SK-N-SH (cell line): ENCODE measurements around the gene WDR93. TPM values are rescaled to one million over a fixed set of nuclear protein-coding genes. Genes with fewer than 3 reads are reported as not detected.
A peak's percentile ranks its signal among the peaks of the same experiment; 100 is the strongest.

Experiments used
- CTCF ChIA-PET: fragments of 300-600, 350-600 bp; formaldehyde crosslinking; extraction: SDS; loops from one replicate; lab custom pipeline; 2021; lab: Yijun Ruan, JAX
- POLR2A ChIA-PET: fragments of 350-600 bp; sonication (Branson Sonifier 250); formaldehyde crosslinking; extraction: SDS; loops from one replicate; lab custom pipeline; 2020; ENCODE audit warnings: antibody characterized with exemption, inconsistent platforms; lab: Yijun Ruan, JAX
- DNase-seq: peaks from one replicate; pipeline ENCODE4 v3.0.0; 2012
- H2AFZ ChIP-seq: fragments of 200-600 bp; sonication (generic); 2 replicates; pipeline ENCODE4 v1.8.1; 2016; ENCODE audit warnings: antibody characterized with exemption, mild to moderate bottlenecking, low read depth
- H3F3A ChIP-seq: fragments of 200-600 bp; sonication (generic); replicated peaks from 2 replicates; pipeline ENCODE3; 2016; ENCODE audit warnings: antibody characterized with exemption, mild to moderate bottlenecking; ENCODE audit not compliant: insufficient read depth
- H3K27ac ChIP-seq, 2 experiments: fragments of 200-500 bp in 1 of 2; fragments of 200-600 bp in 1 of 2; sonication (Bioruptor generic) in 1 of 2; sonication (generic), shearing (Covaris generic) in 1 of 2; 2 replicates each; pipeline versions ENCODE4 v1.5.1 to v1.6.1; 2014 to 2016; ENCODE audit warnings: low read depth in 2 of 2, inconsistent platforms in 1 of 2, low read length in 1 of 2, mild to moderate bottlenecking in 1 of 2, mixed read lengths in 1 of 2
- H3K27me3 ChIP-seq: fragments of 200-600 bp; sonication (generic), shearing (Covaris generic); 2 replicates; pipeline ENCODE4 v1.6.1; 2016; ENCODE audit warnings: mixed run types; ENCODE audit not compliant: insufficient read depth
- H3K36me3 ChIP-seq, 2 experiments: fragments of 200-500 bp in 1 of 2; fragments of 200-600 bp in 1 of 2; sonication (Bioruptor generic) in 1 of 2; sonication (generic) in 1 of 2; replicated peaks in 1 of 2; 2 replicates each; pipeline versions ENCODE3 to v1.5.1; 2014 to 2016; ENCODE audit warnings: low read length in 1 of 2, mild to moderate bottlenecking in 1 of 2; ENCODE audit not compliant: insufficient read depth in 2 of 2, control insufficient read depth in 1 of 2
- H3K4me1 ChIP-seq, 2 experiments: fragments of 200-500 bp in 1 of 2; fragments of 200-600 bp in 1 of 2; sonication (Bioruptor generic) in 1 of 2; sonication (generic), shearing (Covaris generic) in 1 of 2; 2 replicates each; pipeline versions ENCODE4 v1.5.1 to v1.6.1; 2014 to 2016; ENCODE audit warnings: low read depth in 1 of 2, low read length in 1 of 2, mixed run types in 1 of 2; ENCODE audit not compliant: insufficient read depth in 2 of 2, control insufficient read depth in 1 of 2
- H3K4me2 ChIP-seq: fragments of 200-600 bp; sonication (generic), shearing (Covaris generic); 2 replicates; pipeline ENCODE4 v1.6.1; 2017; ENCODE audit warnings: mixed run types
- H3K4me3 ChIP-seq, 2 experiments: fragments of 200-500 bp in 1 of 2; fragments of 200-600 bp in 1 of 2; sonication (Bioruptor generic) in 1 of 2; sonication (generic), shearing (Covaris generic) in 1 of 2; 2 replicates each; pipeline versions ENCODE4 v1.5.1 to v1.8.1; 2014 to 2016; ENCODE audit warnings: low read depth in 2 of 2, inconsistent platforms in 1 of 2, low read length in 1 of 2, mild to moderate bottlenecking in 1 of 2, mixed read lengths in 1 of 2, moderate library complexity in 1 of 2
- H3K79me2 ChIP-seq: fragments of 200-600 bp; sonication (generic); 2 replicates; pipeline ENCODE4 v1.8.1; 2017; ENCODE audit warnings: mild to moderate bottlenecking; ENCODE audit not compliant: insufficient read depth
- H3K9ac ChIP-seq: fragments of 200-600 bp; sonication (generic); 2 replicates; pipeline ENCODE4 v1.6.1; 2017; ENCODE audit warnings: mixed run types
- H3K9me2 ChIP-seq: fragments of 200-600 bp; sonication (generic); 2 replicates; pipeline ENCODE4 v1.6.1; 2017; ENCODE audit warnings: mixed run types
- H3K9me3 ChIP-seq: fragments of 200-600 bp; sonication (generic); 2 replicates; pipeline ENCODE4 v1.6.1; 2017; ENCODE audit warnings: mixed run types, mild to moderate bottlenecking, moderate library complexity
- H4K20me1 ChIP-seq: fragments of 200-600 bp; sonication (generic); 2 replicates; pipeline ENCODE4 v1.6.1; 2017; ENCODE audit warnings: mild to moderate bottlenecking, mixed run types; ENCODE audit not compliant: insufficient read depth
- ELF1 ChIP-seq: IDR thresholded peaks from 2 replicates; pipeline ENCODE4 v1.4.0; 2012
- EZH2phosphoT487 ChIP-seq: fragments of 200-600 bp; sonication (generic); IDR thresholded peaks from 2 replicates; pipeline ENCODE4 v1.6.1; 2017; ENCODE audit warnings: low read depth, mixed run types, mild to moderate bottlenecking, antibody characterized with exemption, moderate library complexity, borderline replicate concordance
- FOXM1 ChIP-seq: IDR thresholded peaks from 2 replicates; pipeline ENCODE4 v1.4.0; 2012; ENCODE audit warnings: low read depth, mild to moderate bottlenecking
- GATA2 ChIP-seq: sonication (generic); formaldehyde crosslinking; IDR thresholded peaks from 2 replicates; pipeline ENCODE4 v1.5.0; 2020; ENCODE audit warnings: mild to moderate bottlenecking, missing genetic modification reagents
- MAX ChIP-seq: IDR thresholded peaks from 2 replicates; pipeline ENCODE4 v1.4.0; 2012; ENCODE audit warnings: low read depth
- MEF2A ChIP-seq: IDR thresholded peaks from 2 replicates; pipeline ENCODE4 v1.4.0; 2012; ENCODE audit warnings: low read depth, borderline replicate concordance
- MXI1 ChIP-seq: IDR thresholded peaks from 2 replicates; pipeline ENCODE4 v1.6.1; 2012; ENCODE audit warnings: mild to moderate bottlenecking, low read depth, low read length, improper control_type of control experiment
- NRF1 ChIP-seq: IDR thresholded peaks from 2 replicates; pipeline ENCODE4 v1.6.1; 2012; ENCODE audit warnings: low read depth, mild to moderate bottlenecking, low read length
- POLR2AphosphoS5 ChIP-seq: IDR thresholded peaks from 2 replicates; pipeline ENCODE4 v1.6.1; 2012; ENCODE audit warnings: low read depth, low read length
- SIN3A ChIP-seq: IDR thresholded peaks from 2 replicates; pipeline ENCODE4 v1.6.1; 2012; ENCODE audit warnings: low read depth, mild to moderate bottlenecking, low read length, moderate library complexity, borderline replicate concordance
- TAF1 ChIP-seq: IDR thresholded peaks from 2 replicates; pipeline ENCODE4 v1.6.1; 2012; ENCODE audit warnings: low read depth, mild to moderate bottlenecking, low read length, moderate library complexity, borderline replicate concordance
- TEAD4 ChIP-seq: IDR thresholded peaks from 2 replicates; pipeline ENCODE4 v1.4.0; 2012; ENCODE audit warnings: mild to moderate bottlenecking, borderline replicate concordance; ENCODE audit not compliant: insufficient read depth
- WGBS: methylation state at CpG from one replicate; pipeline ENCODE4 v1.1.6; 2017; ENCODE audit warnings: low lambda C conversion rate; 5-methylcytosine and 5-hydroxymethylcytosine counted together
- polyA plus RNA-seq, 3 experiments: library from polyadenylated mRNA; depleted of rRNA; stranded (reverse); fragments of >200 nt; gene quantifications; 2 replicates each; pipeline ENCODE4 v1.2.3, GENCODE V29; 2012
- TF ChIP-seq, protein P1 (sequence below): fragments of 150-350 bp; IDR thresholded peaks from 2 replicates; pipeline ENCODE4 v1.6.1; 2016; ENCODE audit warnings: mild to moderate bottlenecking, low read depth, low read length
- TF ChIP-seq, protein P2 (sequence below): IDR thresholded peaks from 2 replicates; pipeline ENCODE4; 2012
- TF ChIP-seq, protein P3 (sequence below): IDR thresholded peaks from 2 replicates; pipeline ENCODE4 v1.4.0; 2012; ENCODE audit warnings: low read depth, borderline replicate concordance
- TF ChIP-seq, protein P4 (sequence below): fragments of 150-350 bp; IDR thresholded peaks from 2 replicates; pipeline ENCODE4 v1.6.1; 2017; ENCODE audit warnings: antibody characterized with exemption, low read length, low read depth, borderline replicate concordance
- TF ChIP-seq, protein P5 (sequence below): IDR thresholded peaks from 2 replicates; pipeline ENCODE4 v1.6.1; 2012; ENCODE audit warnings: mild to moderate bottlenecking, low read depth, low read length, moderate library complexity

WDR93 gene
- polyA plus RNA-seq, 1 of the 3 experiments (the other 2 are of a cell fraction), result 0.35 TPM

- Histone ChIP-seq H3K4me2 (0 out of 2 replicates have a peak overlapping the region, but pooled peaks have one; percentile 1), H3F3A (peaks cover 9% of the 10 kb centered on the region), H3K9ac (no peak overlapping the region), H3K27me3 (no peaks in the 10 kb centered on the region), H3K4me1 (peaks cover 0 to 5% of the 10 kb centered on the region in 2 experiments; a peak in 1 of 4 replicates), H3K79me2 (no peaks in the 10 kb centered on the region), H3K9me2 (no peaks in the 10 kb centered on the region), H4K20me1 (no peaks in the 10 kb centered on the region), H2AFZ (no peak overlapping the region), H3K9me3 (no peaks in the 10 kb centered on the region), H3K4me3 (no peak overlapping the region), H3K27ac (no peak overlapping the region), H3K36me3 (peaks cover 7 to 15% of the 10 kb centered on the region in 2 experiments)
- CTCF ChIA-PET, result interaction anchor here (1.2 to 1.8 kb wide), 3 partner anchors 7 to 323 kb away, joined by 3 to 7 read pairs (median 5); no protein-coding TSS in a partner anchor
- POLR2A ChIA-PET, result no interaction called here
- TF ChIP-seq MAX (no peak), POLR2AphosphoS5 (no peak), TAF1 (no peak)
- TF ChIP-seq, protein P1, sequence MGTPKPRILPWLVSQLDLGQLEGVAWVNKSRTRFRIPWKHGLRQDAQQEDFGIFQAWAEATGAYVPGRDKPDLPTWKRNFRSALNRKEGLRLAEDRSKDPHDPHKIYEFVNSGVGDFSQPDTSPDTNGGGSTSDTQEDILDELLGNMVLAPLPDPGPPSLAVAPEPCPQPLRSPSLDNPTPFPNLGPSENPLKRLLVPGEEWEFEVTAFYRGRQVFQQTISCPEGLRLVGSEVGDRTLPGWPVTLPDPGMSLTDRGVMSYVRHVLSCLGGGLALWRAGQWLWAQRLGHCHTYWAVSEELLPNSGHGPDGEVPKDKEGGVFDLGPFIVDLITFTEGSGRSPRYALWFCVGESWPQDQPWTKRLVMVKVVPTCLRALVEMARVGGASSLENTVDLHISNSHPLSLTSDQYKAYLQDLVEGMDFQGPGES, result no peak
- WGBS, result 67% methylated on average over 5 of the region's 5 CpGs
- no peak for DNase-seq
These were observed 10.2 kb upstream of the WDR93 start for GRCh38 chr15:89680282-89680873.

DNA sequence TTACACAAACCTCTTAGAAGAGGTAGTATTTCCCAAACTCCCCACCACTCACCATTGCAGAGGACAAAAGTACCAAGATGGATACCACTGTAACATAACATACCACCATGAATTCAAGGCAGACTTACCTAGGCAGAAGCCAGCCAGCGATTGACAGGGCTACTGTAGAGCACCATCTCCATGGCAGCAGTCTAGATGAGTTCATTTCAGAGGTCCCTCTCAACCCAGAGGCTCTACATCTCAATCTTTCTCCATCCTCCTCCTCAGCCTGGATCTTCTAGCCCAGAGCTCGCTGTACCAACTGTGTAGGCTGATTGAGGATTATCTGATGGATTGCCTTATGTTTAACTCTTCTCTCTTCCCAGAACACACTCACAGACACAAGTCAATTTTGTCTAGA lies 9.5 kb upstream of the WDR93 start:
- 78% methylated on average over 2 of the region's 2 CpGs for WGBS
- ChIA-PET CTCF (interaction anchor here (1.2 to 1.4 kb wide), 2 partner anchors 8 to 324 kb away, joined by 3 to 7 read pairs; no protein-coding TSS in a partner anchor), POLR2A (no interaction called here)
- no peak for DNase-seq
- Histone ChIP-seq H3K27ac (no peak overlapping the region), H3K36me3 (peaks cover 10 to 15% of the 10 kb centered on the region in 2 experiments), H3K27me3 (no peaks in the 10 kb centered on the region), H3K4me2 (no peak overlapping the region), H3K4me1 (peaks cover 0 to 5% of the 10 kb centered on the region in 2 experiments; a peak in 1 of 4 replicates), H2AFZ (no peak overlapping the region), H3K4me3 (no peak overlapping the region), H3K79me2 (no peaks in the 10 kb centered on the region), H4K20me1 (no peaks in the 10 kb centered on the region), H3F3A (peaks cover 9% of the 10 kb centered on the region), H3K9ac (no peak overlapping the region), H3K9me2 (no peaks in the 10 kb centered on the region), H3K9me3 (no peaks in the 10 kb centered on the region)
- TF ChIP-seq MAX (no peak), MXI1 (no peak), SIN3A (no peak), GATA2 (no peak), FOXM1 (no peak), NRF1 (no peak), TAF1 (no peak), ELF1 (no peak), TEAD4 (no peak), EZH2phosphoT487 (no peak), MEF2A (no peak)
- TF ChIP-seq, protein P2, sequence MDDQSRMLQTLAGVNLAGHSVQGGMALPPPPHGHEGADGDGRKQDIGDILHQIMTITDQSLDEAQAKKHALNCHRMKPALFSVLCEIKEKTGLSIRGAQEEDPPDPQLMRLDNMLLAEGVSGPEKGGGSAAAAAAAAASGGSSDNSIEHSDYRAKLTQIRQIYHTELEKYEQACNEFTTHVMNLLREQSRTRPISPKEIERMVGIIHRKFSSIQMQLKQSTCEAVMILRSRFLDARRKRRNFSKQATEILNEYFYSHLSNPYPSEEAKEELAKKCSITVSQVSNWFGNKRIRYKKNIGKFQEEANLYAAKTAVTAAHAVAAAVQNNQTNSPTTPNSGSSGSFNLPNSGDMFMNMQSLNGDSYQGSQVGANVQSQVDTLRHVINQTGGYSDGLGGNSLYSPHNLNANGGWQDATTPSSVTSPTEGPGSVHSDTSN, result no peak
- TF ChIP-seq, protein P3, sequence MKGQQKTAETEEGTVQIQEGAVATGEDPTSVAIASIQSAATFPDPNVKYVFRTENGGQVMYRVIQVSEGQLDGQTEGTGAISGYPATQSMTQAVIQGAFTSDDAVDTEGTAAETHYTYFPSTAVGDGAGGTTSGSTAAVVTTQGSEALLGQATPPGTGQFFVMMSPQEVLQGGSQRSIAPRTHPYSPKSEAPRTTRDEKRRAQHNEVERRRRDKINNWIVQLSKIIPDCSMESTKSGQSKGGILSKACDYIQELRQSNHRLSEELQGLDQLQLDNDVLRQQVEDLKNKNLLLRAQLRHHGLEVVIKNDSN, result no peak
- TF ChIP-seq, protein P4, sequence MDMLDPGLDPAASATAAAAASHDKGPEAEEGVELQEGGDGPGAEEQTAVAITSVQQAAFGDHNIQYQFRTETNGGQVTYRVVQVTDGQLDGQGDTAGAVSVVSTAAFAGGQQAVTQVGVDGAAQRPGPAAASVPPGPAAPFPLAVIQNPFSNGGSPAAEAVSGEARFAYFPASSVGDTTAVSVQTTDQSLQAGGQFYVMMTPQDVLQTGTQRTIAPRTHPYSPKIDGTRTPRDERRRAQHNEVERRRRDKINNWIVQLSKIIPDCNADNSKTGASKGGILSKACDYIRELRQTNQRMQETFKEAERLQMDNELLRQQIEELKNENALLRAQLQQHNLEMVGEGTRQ, result no peak
- TF ChIP-seq, protein P5, sequence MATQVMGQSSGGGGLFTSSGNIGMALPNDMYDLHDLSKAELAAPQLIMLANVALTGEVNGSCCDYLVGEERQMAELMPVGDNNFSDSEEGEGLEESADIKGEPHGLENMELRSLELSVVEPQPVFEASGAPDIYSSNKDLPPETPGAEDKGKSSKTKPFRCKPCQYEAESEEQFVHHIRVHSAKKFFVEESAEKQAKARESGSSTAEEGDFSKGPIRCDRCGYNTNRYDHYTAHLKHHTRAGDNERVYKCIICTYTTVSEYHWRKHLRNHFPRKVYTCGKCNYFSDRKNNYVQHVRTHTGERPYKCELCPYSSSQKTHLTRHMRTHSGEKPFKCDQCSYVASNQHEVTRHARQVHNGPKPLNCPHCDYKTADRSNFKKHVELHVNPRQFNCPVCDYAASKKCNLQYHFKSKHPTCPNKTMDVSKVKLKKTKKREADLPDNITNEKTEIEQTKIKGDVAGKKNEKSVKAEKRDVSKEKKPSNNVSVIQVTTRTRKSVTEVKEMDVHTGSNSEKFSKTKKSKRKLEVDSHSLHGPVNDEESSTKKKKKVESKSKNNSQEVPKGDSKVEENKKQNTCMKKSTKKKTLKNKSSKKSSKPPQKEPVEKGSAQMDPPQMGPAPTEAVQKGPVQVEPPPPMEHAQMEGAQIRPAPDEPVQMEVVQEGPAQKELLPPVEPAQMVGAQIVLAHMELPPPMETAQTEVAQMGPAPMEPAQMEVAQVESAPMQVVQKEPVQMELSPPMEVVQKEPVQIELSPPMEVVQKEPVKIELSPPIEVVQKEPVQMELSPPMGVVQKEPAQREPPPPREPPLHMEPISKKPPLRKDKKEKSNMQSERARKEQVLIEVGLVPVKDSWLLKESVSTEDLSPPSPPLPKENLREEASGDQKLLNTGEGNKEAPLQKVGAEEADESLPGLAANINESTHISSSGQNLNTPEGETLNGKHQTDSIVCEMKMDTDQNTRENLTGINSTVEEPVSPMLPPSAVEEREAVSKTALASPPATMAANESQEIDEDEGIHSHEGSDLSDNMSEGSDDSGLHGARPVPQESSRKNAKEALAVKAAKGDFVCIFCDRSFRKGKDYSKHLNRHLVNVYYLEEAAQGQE, result no peak
